Right forelimb (tissue), 1 donor: ENCODE measurements around the gene GIMAP1.

Experiments
- DNase-seq: peaks from one replicate; pipeline ENCODE4 v3.0.0-alpha.2; 2018

Gene GIMAP1

GRCh38 chr7:150753239-150753638 lies 36.8 kb downstream of the GIMAP1 start:
- no peak for DNase-seq

GRCh38 chr7:150753826-150754603 lies 37.6 kb downstream of the GIMAP1 start:
- no peak for DNase-seq

- no peak for DNase-seq
Observed at GRCh38 chr7:150754951-150755350, 38.5 kb downstream of the GIMAP1 start.

GRCh38 chr7:150755473-150756099 lies 39.2 kb downstream of the GIMAP1 start:
- DNase-seq: no peak

- no peak for DNase-seq
Observed at GRCh38 chr7:150756166-150756565, 39.8 kb downstream of the GIMAP1 start.

GRCh38 chr7:150756858-150757257 lies 40.4 kb downstream of the GIMAP1 start:
- DNase-seq: no peak

- no peak for DNase-seq
Observed at GRCh38 chr7:150759479-150759878, 43.1 kb downstream of the GIMAP1 start.

GRCh38 chr7:150766334-150766709 lies 49.9 kb downstream of the GIMAP1 start:
- DNase-seq: no peak

- DNase-seq: no peak
Observed at GRCh38 chr7:150769768-150770167, 53.4 kb downstream of the GIMAP1 start.
